Thoracic aorta endothelial cell (primary cell): Measurements from ENCODE around the gene ARMCX1. TPM values are rescaled to one million over a fixed set of nuclear protein-coding genes. Genes with fewer than 3 reads are reported as not detected.

ENCODE experiments used
- total RNA-seq: library from RNA; depleted of rRNA; stranded (reverse); fragments of >200 nt; gene quantifications from 2 replicates; pipeline ENCODE4 v1.2.3, GENCODE V29; 2012

ARMCX1 gene
- 26.6 and 27.8 TPM in 2 replicates for total RNA-seq

GRCh38 chrX:101550362-101550750 is at the start of gene ARMCX1:
TSS of gene ARMCX1 (plus strand) at chrX:101550547. CDS start at chrX:101552931, 2,384 bp downstream.

Other genes with a start within 250 kb of the ARMCX1 start
- gene TIMM8A, start 201.8 kb upstream of the ARMCX1 start, total RNA-seq = 10.4 and 12.7 TPM in 2 replicates
- gene BTK, start 164.4 kb upstream of the ARMCX1 start, total RNA-seq = 0.14 and 0.27 TPM in 2 replicates
- 407 and 700 TPM in 2 replicates for gene RPL36A, start 159.5 kb upstream of the ARMCX1 start, total RNA-seq
- gene GLA, start 142.6 kb upstream of the ARMCX1 start, total RNA-seq = 42.2 and 43.3 TPM in 2 replicates
- 79.1 and 81.8 TPM in 2 replicates for gene HNRNPH2, start 142.3 kb upstream of the ARMCX1 start, total RNA-seq
- gene ARMCX4, start 65.1 kb upstream of the ARMCX1 start, total RNA-seq = 6.8 and 9.0 TPM in 2 replicates
- 27.4 and 30.1 TPM in 2 replicates for gene ARMCX6, start 67.5 kb downstream of the ARMCX1 start, total RNA-seq
- 55.8 and 57.8 TPM in 2 replicates for gene ARMCX3, start 72.6 kb downstream of the ARMCX1 start, total RNA-seq
- 33.4 and 47.0 TPM in 2 replicates for gene ARMCX2, start 109.3 kb downstream of the ARMCX1 start, total RNA-seq